HG02981 (cell line): ENCODE data around the gene FBXO31.
"Not testable (repeated sequence)": the region's sequence is repeated elsewhere in the genome, so short reads cannot be mapped to it uniquely, and the experiment has no call there.

Experiments
- ATAC-seq: cut with Tn5 transposase; IDR thresholded peaks from one replicate; pipeline ENCODE4 v1.9.1; 2021; ENCODE audit warnings: mild to moderate bottlenecking, moderate library complexity; ENCODE audit not compliant: unreplicated experiment

The FBXO31 gene

GRCh38 chr16:87365021-87365713, 18.4 kb downstream of the FBXO31 start:
- no peak for ATAC-seq

GRCh38 chr16:87363771-87364455, 19.7 kb downstream of the FBXO31 start:
- ATAC-seq = no peak

DNA sequence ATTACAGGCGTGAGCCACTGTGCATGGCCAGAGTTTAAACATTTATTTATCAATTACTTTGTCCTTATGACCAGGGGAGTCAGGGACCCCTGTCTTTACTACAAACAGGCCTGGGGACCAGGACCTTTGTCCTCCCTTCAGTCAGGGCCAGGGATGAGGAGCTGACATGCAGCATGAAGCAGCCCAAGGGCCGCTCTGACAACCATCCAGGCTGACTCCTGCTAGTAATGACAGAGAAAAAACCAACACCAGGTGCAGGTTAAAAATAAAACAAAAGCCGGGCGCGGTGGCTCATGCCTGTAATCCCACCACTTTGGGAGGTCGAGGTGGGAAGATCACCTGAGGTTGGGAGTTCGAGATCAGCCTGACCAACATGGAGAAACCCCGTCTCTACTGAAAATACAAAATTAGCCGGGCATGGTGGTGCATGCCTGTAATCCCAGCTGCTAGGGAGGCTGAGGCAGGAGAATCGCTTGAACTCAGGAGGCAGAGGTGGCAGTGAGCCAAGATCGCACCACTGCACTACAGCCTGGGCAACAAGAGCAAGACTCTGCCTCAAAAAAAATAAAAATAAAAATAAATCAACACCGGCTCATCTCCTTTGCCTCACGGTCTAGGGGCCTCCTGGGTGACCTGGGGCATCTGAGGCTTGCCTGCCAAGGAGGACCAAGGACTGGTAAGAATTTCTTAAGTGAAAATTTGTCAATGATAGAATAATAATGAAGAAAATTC, 20.6 kb downstream of the FBXO31 start:
- ATAC-seq = not testable (repeated sequence)

DNA sequence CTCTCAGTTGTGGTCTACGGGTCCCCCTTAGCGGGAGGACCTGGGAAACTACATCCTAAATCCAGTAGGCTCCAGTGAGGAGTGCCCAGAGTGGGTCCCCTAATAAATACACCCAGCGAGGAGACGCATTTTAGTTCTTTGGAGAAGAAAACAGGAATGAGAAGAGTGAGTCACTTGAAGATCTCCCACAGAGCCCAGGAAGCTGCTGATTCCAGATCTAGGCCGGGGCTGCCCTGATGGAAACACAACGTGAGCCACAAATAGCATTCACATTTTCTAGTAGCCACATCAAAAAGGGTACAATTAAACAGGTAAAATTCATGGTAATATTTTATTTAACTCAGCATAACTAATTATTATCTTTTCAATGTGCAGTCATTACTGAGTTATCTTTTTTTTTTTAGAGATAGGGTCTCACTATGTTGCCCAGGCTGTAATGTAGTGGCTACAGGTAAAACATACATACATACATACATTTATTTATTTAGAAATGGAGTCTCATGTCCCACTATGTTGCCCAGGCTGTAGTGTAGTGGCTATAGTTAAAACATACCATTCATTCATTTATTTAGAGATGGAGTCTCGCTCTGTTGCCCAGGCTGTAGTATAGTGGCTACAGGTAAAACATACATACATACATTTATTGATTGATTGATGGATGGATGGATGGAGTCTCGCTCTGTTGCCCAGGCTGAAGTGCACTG, 21.5 kb downstream of the FBXO31 start:
- ATAC-seq = no peak

GRCh38 chr16:87360862-87361610, 22.5 kb downstream of the FBXO31 start:
- ATAC-seq = no peak

- ATAC-seq = no peak
Measured at GRCh38 chr16:87359121-87359520, 24.5 kb downstream of the FBXO31 start.

GRCh38 chr16:87358696-87359095, 24.9 kb downstream of the FBXO31 start:
- no peak for ATAC-seq

DNA sequence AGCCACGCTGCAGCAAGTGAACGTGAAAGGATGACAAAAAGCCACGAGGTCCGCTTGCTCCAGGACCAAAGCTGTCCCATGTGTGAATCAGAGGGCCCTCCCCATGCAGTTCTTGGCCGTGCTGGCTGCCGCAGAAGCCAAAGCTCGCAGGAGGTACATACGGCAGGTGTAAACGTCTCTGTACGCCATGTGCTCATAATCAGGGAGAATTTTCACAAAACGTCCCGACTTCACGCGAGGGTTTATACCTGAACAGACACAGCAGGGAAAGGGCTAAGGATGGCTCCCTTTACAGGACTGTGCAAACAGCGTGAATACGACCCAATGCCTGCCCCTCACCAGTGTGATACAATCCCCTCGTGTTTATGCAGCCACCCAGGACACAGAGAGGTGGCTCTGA, 25.3 kb downstream of the FBXO31 start:
- ATAC-seq = no peak

DNA sequence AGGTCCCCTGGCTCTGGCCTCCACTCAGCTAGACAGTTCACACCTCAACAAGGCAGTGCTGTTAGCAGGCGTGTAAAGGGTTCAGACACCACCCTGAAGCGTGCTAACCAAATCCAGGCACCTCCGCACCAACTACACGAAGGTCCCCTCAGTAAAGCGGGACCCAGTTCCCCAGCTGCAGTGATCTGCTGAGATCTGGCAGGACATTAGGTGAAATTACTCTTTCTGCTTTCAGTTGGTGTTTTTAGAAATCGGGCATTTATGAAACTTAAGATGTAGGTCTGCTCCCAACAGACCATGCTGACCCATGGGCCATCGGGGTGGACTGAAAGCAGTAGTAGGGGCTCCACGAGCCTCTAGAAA, 27.1 kb downstream of the FBXO31 start:
- no peak for ATAC-seq

DNA sequence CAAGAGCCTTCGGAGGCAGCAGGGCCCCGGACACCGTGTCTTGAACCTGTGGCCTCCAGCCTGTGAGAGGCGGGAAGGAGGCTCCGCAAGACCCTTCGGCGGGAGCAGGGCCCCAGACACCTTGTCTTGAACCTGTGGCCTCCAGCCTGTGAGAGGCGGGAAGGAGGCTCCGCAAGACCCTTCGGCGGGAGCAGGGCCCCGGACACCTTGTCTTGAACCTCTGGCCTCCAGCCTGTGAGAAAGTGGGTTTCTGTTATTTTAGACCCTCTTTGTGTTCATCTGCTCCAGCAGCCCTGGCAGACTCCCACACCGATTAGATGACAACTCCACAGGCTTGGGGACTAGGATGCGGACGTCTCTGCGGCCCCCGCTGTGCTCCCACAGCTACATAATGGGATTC, 30.0 kb downstream of the FBXO31 start:
- ATAC-seq = no peak

GRCh38 chr16:87352818-87353217, 30.8 kb downstream of the FBXO31 start:
- ATAC-seq = no peak

- ATAC-seq = no peak
Measured at GRCh38 chr16:87351320-87351698, 32.3 kb downstream of the FBXO31 start.

DNA sequence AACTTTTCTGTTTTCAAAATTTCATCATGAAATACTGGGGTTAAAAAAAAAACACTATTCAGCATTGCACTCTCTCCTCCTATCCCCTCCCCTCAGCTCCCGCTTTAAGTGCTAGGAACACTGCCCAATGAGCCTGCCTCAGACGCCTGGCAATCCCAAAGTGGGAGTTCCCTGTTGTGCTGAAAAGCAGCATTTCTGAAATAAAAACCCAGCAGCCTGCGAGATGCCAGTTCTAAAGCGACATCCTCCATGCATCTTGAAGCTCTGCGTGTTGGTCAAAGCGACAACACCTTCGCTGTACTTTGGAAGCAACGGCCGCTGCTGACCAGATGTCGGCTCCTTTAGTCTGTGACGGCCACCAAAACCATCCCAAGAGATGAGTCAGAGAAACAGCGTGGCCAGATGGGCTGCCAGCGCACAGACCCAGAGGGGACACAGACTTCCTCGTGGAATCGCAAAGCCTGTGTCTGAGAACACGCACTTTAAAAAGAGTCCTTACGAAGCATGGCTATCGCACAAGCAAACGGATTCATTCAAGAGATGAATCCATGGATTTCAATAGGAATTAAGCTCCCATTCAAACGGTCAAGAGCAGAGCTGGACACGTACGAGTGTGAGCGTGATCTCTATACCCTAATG, 32.8 kb downstream of the FBXO31 start:
- no peak for ATAC-seq

GRCh38 chr16:87350031-87350430, 33.5 kb downstream of the FBXO31 start:
- ATAC-seq = no peak

- ATAC-seq = no peak
Measured at GRCh38 chr16:87348616-87349157, 34.9 kb downstream of the FBXO31 start.

GRCh38 chr16:87347932-87348615, 35.5 kb downstream of the FBXO31 start:
- no peak for ATAC-seq

- no peak for ATAC-seq
Measured at GRCh38 chr16:87346517-87347060, 37.0 kb downstream of the FBXO31 start.

DNA sequence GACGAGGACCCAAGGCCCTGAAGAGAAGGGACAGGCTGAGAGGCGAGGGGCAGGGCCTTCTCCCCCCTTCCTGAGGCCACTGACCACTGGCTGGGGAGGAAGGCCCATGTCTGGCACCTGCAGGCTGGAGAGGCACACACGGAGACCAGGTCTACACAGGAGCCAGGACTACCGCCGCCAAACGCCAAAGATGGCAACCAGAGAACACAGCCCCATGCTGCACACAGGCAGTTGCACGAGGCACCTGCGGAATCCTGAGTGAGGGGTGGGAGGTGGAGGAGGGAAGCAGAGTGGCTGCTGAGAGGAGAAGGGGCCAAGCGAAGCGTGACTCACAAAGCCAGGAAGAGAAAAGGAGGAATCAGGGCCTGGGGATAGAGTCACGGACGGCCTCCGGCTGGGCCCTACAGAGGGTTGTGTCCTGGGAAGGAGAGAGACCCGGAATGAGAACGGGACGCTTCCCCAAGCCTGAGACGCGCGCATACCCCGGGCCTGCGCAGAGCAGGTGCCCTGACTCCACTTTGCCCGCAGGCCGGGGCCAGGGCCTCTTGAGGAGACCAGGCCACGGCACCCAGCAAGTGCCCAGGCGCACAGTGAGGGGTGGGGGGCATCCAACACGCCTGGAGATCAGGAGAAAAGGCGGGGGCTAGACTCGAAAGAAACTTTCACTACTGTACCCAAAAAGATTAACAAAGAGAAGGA, 37.7 kb downstream of the FBXO31 start:
- ATAC-seq = no peak
